AG09319 (cell line): ENCODE data around the gene TNNT1.

Experiments
- DNase-seq: peaks from one replicate; pipeline ENCODE4 v3.0.0-alpha.2; 2010; ENCODE audit warnings: low read depth; ENCODE audit errors: extremely low read depth
- CTCF ChIP-seq: IDR thresholded peaks from 2 replicates; pipeline ENCODE4 v1.5.1; 2011; ENCODE audit warnings: low read depth, mild to moderate bottlenecking, inconsistent platforms, low read length, moderate library complexity

Gene TNNT1

GRCh38 chr19:55186080-55186479 is 37.1 kb upstream of the TNNT1 start:
- no peak for DNase-seq
- TF ChIP-seq CTCF, result no peak

- DNase-seq, result no peak
- TF ChIP-seq CTCF, result no peak
Measured at GRCh38 chr19:55181740-55182139, 32.7 kb upstream of the TNNT1 start.

- no peak for DNase-seq
- no peak for TF ChIP-seq CTCF
Measured at GRCh38 chr19:55179606-55180484, 30.8 kb upstream of the TNNT1 start, which contains the start of gene SYT5. SYT5 (minus strand) TSS chr19:55180289; CDS start chr19:55179041, 1,248 bp downstream.

GRCh38 chr19:55178781-55179599 is 30.0 kb upstream of the TNNT1 start:
- no peak for DNase-seq
- no peak for TF ChIP-seq CTCF

GRCh38 chr19:55176076-55176475 is 27.1 kb upstream of the TNNT1 start:
- DNase-seq, result no peak
- no peak for TF ChIP-seq CTCF

- no peak for DNase-seq
- TF ChIP-seq CTCF, result no peak
Measured at GRCh38 chr19:55175117-55175867, 26.3 kb upstream of the TNNT1 start.
